Kidney tubule cell (primary cell): ENCODE results near the gene ANKAR.

Experiments used
- DNase-seq: peaks from one replicate; pipeline ENCODE4 v3.0.0-alpha.2; 2018; ENCODE audit warnings: low spot score

ANKAR gene

DNA sequence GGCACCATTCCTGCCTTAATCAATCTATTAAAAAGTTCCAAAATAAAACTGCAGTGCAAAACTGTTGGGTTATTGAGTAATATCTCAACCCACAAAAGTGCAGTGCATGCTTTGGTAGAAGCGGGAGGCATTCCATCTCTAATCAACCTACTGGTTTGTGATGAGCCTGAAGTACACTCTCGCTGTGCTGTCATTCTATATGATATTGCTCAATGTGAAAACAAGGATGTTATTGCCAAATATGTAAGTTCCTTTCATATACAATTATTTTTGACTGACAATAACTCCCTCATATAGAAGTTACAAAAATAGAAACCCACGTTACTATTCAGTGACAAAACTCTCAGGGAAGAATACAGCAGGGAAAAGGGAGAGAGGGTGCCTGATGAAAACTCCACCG lies 45.1 kb downstream of the ANKAR start:
- DNase-seq = no peak

GRCh38 chr2:189723192-189723591 lies 48.7 kb downstream of the ANKAR start:
- no peak for DNase-seq
